Measurements from ENCODE around the gene NUMA1. TPM values are rescaled to one million over a fixed set of nuclear protein-coding genes. Genes with fewer than 3 reads are reported as not detected.

Gene NUMA1
- total RNA-seq, 2 experiments from 2014 or later, result 154 to 167 TPM

GRCh38 chr11:72102631-72102945 is 22.2 kb upstream of the NUMA1 start:
- no peaks in the 10 kb centered on the region for H3K27me3 Mint-ChIP-seq

GRCh38 chr11:72102162-72102561 is 21.8 kb upstream of the NUMA1 start:
- ATAC-seq (no peak), DNase-seq (no peak)
- H3K27me3 Mint-ChIP-seq, result no peaks in the 10 kb centered on the region
- peaks cover 38% of the 10 kb centered on the region for H3K4me1 Mint-ChIP-seq
- intact Hi-C loops (cut with DNase I, micrococcal nuclease), result loop anchor here (1.0 to 2.0 kb wide), 4 partner anchors 39 to 315 kb away; partner anchors contain the start of genes RNF121 (in 1 of the 2) and XNDC1N (in 1 of the 2)
- H3K9me3 Mint-ChIP-seq (ENCODE audit: low read depth), result no peaks in the 10 kb centered on the region
- peak overlapping the region; percentile 97 for H3K4me3 Mint-ChIP-seq
- H3K36me3 Mint-ChIP-seq (ENCODE audit: low read depth), result peaks cover 19% of the 10 kb centered on the region
- CTCF ChIA-PET, result interaction anchor here (0.5 to 3.7 kb wide), 6 partner anchors 9 to 76 kb away, joined by 3 to 27 read pairs (median 8); no protein-coding TSS in a partner anchor
- H3K27ac Mint-ChIP-seq, result peak overlapping the region; percentile 95
- POLR2A ChIA-PET, result interaction anchor here (0.7 to 1.1 kb wide), 2 partner anchors 24 to 174 kb away, joined by 3 read pairs; partner anchors contain the start of gene XNDC1N

More at GRCh38 chr11:72102631-72102945, 22.2 kb upstream of the NUMA1 start:
- Mint-ChIP-seq H3K9me3 (ENCODE audit: low read depth) (no peaks in the 10 kb centered on the region), H3K27ac (peak overlapping the region; percentile 95), H3K4me1 (peaks cover 38% of the 10 kb centered on the region), H3K36me3 (ENCODE audit: low read depth) (peaks cover 18% of the 10 kb centered on the region), H3K4me3 (peak overlapping the region; percentile 97)
- intact Hi-C loops (cut with DNase I, micrococcal nuclease), result loop anchor here (1.0 to 2.0 kb wide), 4 partner anchors 38 to 316 kb away; partner anchors contain the start of genes RNF121 (in 1 of the 2) and XNDC1N (in 1 of the 2)
- no peak for DNase-seq
- CTCF ChIA-PET, result interaction anchor here (0.9 to 3.7 kb wide), 5 partner anchors 9 to 77 kb away, joined by 4 to 27 read pairs (median 8); no protein-coding TSS in a partner anchor
- POLR2A ChIA-PET, result interaction anchor here (0.7 kb wide), 1 partner anchor 175 kb away, joined by 3 read pairs; the partner anchor contains the start of gene XNDC1N
- no peak for ATAC-seq

GRCh38 chr11:72100462-72100861 is 20.1 kb upstream of the NUMA1 start:
- H3K27me3 Mint-ChIP-seq, result no peaks in the 10 kb centered on the region
- H3K4me3 Mint-ChIP-seq, result no peak overlapping the region
- intact Hi-C loops (cut with DNase I, micrococcal nuclease), result no loop called here
- POLR2A ChIA-PET, result interaction anchor here (0.6 kb wide), 1 partner anchor 525 kb away, joined by 4 read pairs; no protein-coding TSS in a partner anchor
- ATAC-seq (no peak), DNase-seq (no peak)
- H3K27ac Mint-ChIP-seq, result peak overlapping the region; percentile 30
- peaks cover 19% of the 10 kb centered on the region for H3K36me3 Mint-ChIP-seq (ENCODE audit: low read depth)
- no peaks in the 10 kb centered on the region for H3K9me3 Mint-ChIP-seq (ENCODE audit: low read depth)
- peaks cover 38% of the 10 kb centered on the region for H3K4me1 Mint-ChIP-seq
- CTCF ChIA-PET, result interaction anchor here (1.1 to 3.7 kb wide), 4 partner anchors 10 to 123 kb away, joined by 3 to 27 read pairs (median 8); no protein-coding TSS in a partner anchor

- H3K9me3 Mint-ChIP-seq (ENCODE audit: low read depth), result no peaks in the 10 kb centered on the region
- intact Hi-C loops (cut with DNase I, micrococcal nuclease), result no loop called here
- no peak for ATAC-seq
- CTCF ChIA-PET, result interaction anchor here (2.0 to 3.7 kb wide), 2 partner anchors 9 to 75 kb away, joined by 7 to 27 read pairs; no protein-coding TSS in a partner anchor
- H3K36me3 Mint-ChIP-seq (ENCODE audit: low read depth), result peaks cover 21% of the 10 kb centered on the region
- no peak overlapping the region for H3K4me3 Mint-ChIP-seq
- DNase-seq, result no peak
- POLR2A ChIA-PET, result interaction anchor here (0.6 kb wide), 1 partner anchor 525 kb away, joined by 4 read pairs; no protein-coding TSS in a partner anchor
- H3K27me3 Mint-ChIP-seq, result no peaks in the 10 kb centered on the region
- H3K4me1 Mint-ChIP-seq, result peaks cover 38% of the 10 kb centered on the region
- H3K27ac Mint-ChIP-seq, result no peak overlapping the region
These were observed 19.7 kb upstream of the NUMA1 start for GRCh38 chr11:72100009-72100408.

GRCh38 chr11:72098741-72099140 is 18.4 kb upstream of the NUMA1 start:
- ChIA-PET POLR2A (interaction anchor here (0.5 to 1.7 kb wide), 2 partner anchors 10 to 14 kb away, joined by 3 to 7 read pairs; partner anchors contain the start of gene ANAPC15), CTCF (interaction anchor here (2.0 kb wide), 1 partner anchor 74 kb away, joined by 7 read pairs; no protein-coding TSS in a partner anchor)
- Mint-ChIP-seq H3K4me1 (peaks cover 32% of the 10 kb centered on the region), H3K36me3 (ENCODE audit: low read depth) (peaks cover 23% of the 10 kb centered on the region), H3K4me3 (no peak overlapping the region), H3K27me3 (no peaks in the 10 kb centered on the region), H3K27ac (no peak overlapping the region), H3K9me3 (ENCODE audit: low read depth) (no peaks in the 10 kb centered on the region)
- no peak for DNase-seq
- intact Hi-C loops (cut with DNase I, micrococcal nuclease), result no loop called here
- no peak for ATAC-seq

- Mint-ChIP-seq H3K27ac (no peak overlapping the region), H3K9me3 (ENCODE audit: low read depth) (no peaks in the 10 kb centered on the region), H3K36me3 (ENCODE audit: low read depth) (peaks cover 11% of the 10 kb centered on the region), H3K27me3 (no peaks in the 10 kb centered on the region), H3K4me1 (peaks cover 13% of the 10 kb centered on the region), H3K4me3 (no peak overlapping the region)
- intact Hi-C loops (cut with DNase I, micrococcal nuclease), result loop anchor here (1.0 to 5.0 kb wide), 3 partner anchors 66 to 114 kb away; no protein-coding TSS in a partner anchor
- ChIA-PET POLR2A (no interaction called here), CTCF (interaction anchor here (0.6 to 5.7 kb wide), 22 partner anchors 9 to 164 kb away, joined by 3 to 89 read pairs (median 5); no protein-coding TSS in a partner anchor)
- peak; percentile 82 for DNase-seq
- ATAC-seq, result peak; percentile 90
These were observed 10.9 kb upstream of the NUMA1 start for GRCh38 chr11:72091292-72091691.

- Mint-ChIP-seq H3K4me3 (no peak overlapping the region), H3K4me1 (peaks cover 13% of the 10 kb centered on the region), H3K9me3 (ENCODE audit: low read depth) (no peaks in the 10 kb centered on the region), H3K27me3 (no peaks in the 10 kb centered on the region), H3K27ac (peak overlapping the region; percentile 39), H3K36me3 (ENCODE audit: low read depth) (peaks cover 6% of the 10 kb centered on the region)
- ATAC-seq, result peak; percentile 74
- intact Hi-C loops (cut with DNase I, micrococcal nuclease), result no loop called here
- no peak for DNase-seq
- POLR2A ChIA-PET, result no interaction called here
- CTCF ChIA-PET, result interaction anchor here (5.4 kb wide), 1 partner anchor 63 kb away, joined by 40 read pairs; no protein-coding TSS in a partner anchor
These were observed 7.9 kb upstream of the NUMA1 start for GRCh38 chr11:72088076-72088808.

- no peak for DNase-seq
- Mint-ChIP-seq H3K27ac (no peak overlapping the region), H3K4me3 (no peak overlapping the region), H3K27me3 (no peaks in the 10 kb centered on the region), H3K4me1 (peaks cover 23% of the 10 kb centered on the region), H3K9me3 (ENCODE audit: low read depth) (no peaks in the 10 kb centered on the region), H3K36me3 (ENCODE audit: low read depth) (peaks cover 7% of the 10 kb centered on the region)
- CTCF ChIA-PET, result interaction anchor here (0.6 to 5.4 kb wide), 13 partner anchors 9 to 567 kb away, joined by 3 to 40 read pairs (median 4); partner anchors contain the start of gene ANAPC15
- POLR2A ChIA-PET, result interaction anchor here (0.9 kb wide), 1 partner anchor 48 kb away, joined by 3 read pairs; no protein-coding TSS in a partner anchor
- intact Hi-C loops (cut with DNase I, micrococcal nuclease), result no loop called here
- ATAC-seq, result no peak
These were observed 5.4 kb upstream of the NUMA1 start for GRCh38 chr11:72085621-72086351.

- no peak for DNase-seq
- Mint-ChIP-seq H3K4me1 (peaks cover 26% of the 10 kb centered on the region), H3K4me3 (no peak overlapping the region), H3K9me3 (ENCODE audit: low read depth) (no peaks in the 10 kb centered on the region), H3K27me3 (no peaks in the 10 kb centered on the region), H3K27ac (no peak overlapping the region), H3K36me3 (ENCODE audit: low read depth) (peaks cover 8% of the 10 kb centered on the region)
- intact Hi-C loops (cut with DNase I, micrococcal nuclease), result no loop called here
- ChIA-PET CTCF (interaction anchor here (0.6 to 5.4 kb wide), 7 partner anchors 9 to 567 kb away, joined by 3 to 40 read pairs (median 4); no protein-coding TSS in a partner anchor), POLR2A (interaction anchor here (0.6 to 0.9 kb wide), 2 partner anchors 47 to 143 kb away, joined by 3 to 6 read pairs; no protein-coding TSS in a partner anchor)
- no peak for ATAC-seq
These were observed 4.6 kb upstream of the NUMA1 start for GRCh38 chr11:72084965-72085364.

- Mint-ChIP-seq H3K4me1 (peaks cover 26% of the 10 kb centered on the region), H3K4me3 (no peak overlapping the region), H3K27ac (no peak overlapping the region), H3K36me3 (ENCODE audit: low read depth) (peaks cover 8% of the 10 kb centered on the region), H3K27me3 (no peaks in the 10 kb centered on the region), H3K9me3 (ENCODE audit: low read depth) (no peaks in the 10 kb centered on the region)
- DNase-seq (no peak), ATAC-seq (no peak)
- POLR2A ChIA-PET, result no interaction called here
- intact Hi-C loops (cut with DNase I, micrococcal nuclease), result no loop called here
- CTCF ChIA-PET, result interaction anchor here (5.4 kb wide), 1 partner anchor 59 kb away, joined by 40 read pairs; no protein-coding TSS in a partner anchor
These were observed 3.7 kb upstream of the NUMA1 start for GRCh38 chr11:72084076-72084475.

GRCh38 chr11:72083414-72083813 is 3.1 kb upstream of the NUMA1 start:
- H3K4me1 Mint-ChIP-seq, result peaks cover 30% of the 10 kb centered on the region
- no peaks in the 10 kb centered on the region for H3K27me3 Mint-ChIP-seq
- ChIA-PET CTCF (interaction anchor here (5.4 kb wide), 1 partner anchor 58 kb away, joined by 40 read pairs; no protein-coding TSS in a partner anchor), POLR2A (no interaction called here)
- H3K9me3 Mint-ChIP-seq (ENCODE audit: low read depth), result no peaks in the 10 kb centered on the region
- H3K36me3 Mint-ChIP-seq (ENCODE audit: low read depth), result peaks cover 8% of the 10 kb centered on the region
- DNase-seq, result no peak
- no peak for ATAC-seq
- H3K27ac Mint-ChIP-seq, result no peak overlapping the region
- H3K4me3 Mint-ChIP-seq, result no peak overlapping the region
- intact Hi-C loops (cut with DNase I, micrococcal nuclease), result no loop called here
